H9 (cell line): Measurements from ENCODE around the gene TEX48. TPM values are rescaled to one million over a fixed set of nuclear protein-coding genes. Genes with fewer than 3 reads are reported as not detected.

ENCODE experiments used
- DNase-seq: peaks from one replicate; pipeline ENCODE4 v3.0.0-alpha.2; 2017
- H2AFZ ChIP-seq: one replicate; pipeline ENCODE4 v1.6.1; 2013; ENCODE audit warnings: mild to moderate bottlenecking, low read length, control low read depth, moderate library complexity
- H2AK5ac ChIP-seq: 2 replicates; pipeline ENCODE4 v1.6.1; 2013; ENCODE audit warnings: low read length, control low read depth, mixed read lengths; ENCODE audit not compliant: insufficient read length
- H2BK120ac ChIP-seq: one replicate; pipeline ENCODE4 v1.6.1; 2013; ENCODE audit warnings: low read depth, mild to moderate bottlenecking, low read length, control low read depth, inconsistent platforms; ENCODE audit not compliant: poor library complexity, severe bottlenecking
- H2BK12ac ChIP-seq: 2 replicates; pipeline ENCODE4 v1.6.1; 2013; ENCODE audit warnings: low read length, control low read depth, mixed read lengths, low read depth; ENCODE audit not compliant: insufficient read length
- H2BK15ac ChIP-seq: 2 replicates; pipeline ENCODE4 v1.6.1; 2013; ENCODE audit warnings: low read depth, low read length, control low read depth
- H2BK20ac ChIP-seq: one replicate; pipeline ENCODE4 v1.6.1; 2013; ENCODE audit warnings: low read depth, mild to moderate bottlenecking, low read length, control low read depth, inconsistent platforms; ENCODE audit not compliant: poor library complexity, severe bottlenecking
- H2BK5ac ChIP-seq: 2 replicates; pipeline ENCODE4 v1.6.1; 2013; ENCODE audit warnings: low read length, control low read depth, mixed read lengths; ENCODE audit not compliant: insufficient read length
- H3K14ac ChIP-seq: 2 replicates; pipeline ENCODE4 v1.6.1; 2013; ENCODE audit warnings: low read length, control low read depth; ENCODE audit not compliant: insufficient read depth
- H3K18ac ChIP-seq: 2 replicates; pipeline ENCODE4 v1.6.1; 2013; ENCODE audit warnings: low read depth, mild to moderate bottlenecking, mixed read lengths, low read length, control low read depth; ENCODE audit not compliant: insufficient read length
- H3K23ac ChIP-seq: 2 replicates; pipeline ENCODE4 v1.6.1; 2013; ENCODE audit warnings: low read length, control low read depth, mixed read lengths, low read depth; ENCODE audit not compliant: insufficient read length
- H3K23me2 ChIP-seq: 2 replicates; pipeline ENCODE4 v1.6.1; 2013; ENCODE audit warnings: low read depth, mild to moderate bottlenecking, mixed read lengths, low read length, control low read depth; ENCODE audit not compliant: insufficient read length, poor library complexity, severe bottlenecking
- H3K27ac ChIP-seq: 2 replicates; pipeline ENCODE4 v1.5.1; 2013; ENCODE audit warnings: low read length, control low read depth, mixed read lengths, low read depth; ENCODE audit not compliant: insufficient read length
- H3K27me3 ChIP-seq: 2 replicates; pipeline ENCODE4 v1.6.1; 2013; ENCODE audit warnings: low read length, control low read depth, inconsistent platforms; ENCODE audit not compliant: insufficient read depth
- H3K4ac ChIP-seq: 2 replicates; pipeline ENCODE4 v1.6.1; 2013; ENCODE audit warnings: low read depth, mild to moderate bottlenecking, control low read depth, inconsistent platforms, low read length, moderate library complexity
- H3K4me1 ChIP-seq: 2 replicates; pipeline ENCODE4 v1.6.1; 2013; ENCODE audit warnings: low read length, control low read depth, inconsistent platforms; ENCODE audit not compliant: insufficient read depth
- H3K4me2 ChIP-seq: 2 replicates; pipeline ENCODE4 v1.6.1; 2013; ENCODE audit warnings: low read length, control low read depth, mixed read lengths; ENCODE audit not compliant: insufficient read length, insufficient read depth
- H3K56ac ChIP-seq: 2 replicates; pipeline ENCODE4 v1.6.1; 2013; ENCODE audit warnings: low read depth, mild to moderate bottlenecking, mixed read lengths, low read length, control low read depth; ENCODE audit not compliant: insufficient read length
- H3K79me1 ChIP-seq: 2 replicates; pipeline ENCODE4 v1.6.1; 2013; ENCODE audit warnings: low read depth, mild to moderate bottlenecking, moderate library complexity, low read length, control low read depth, inconsistent platforms; ENCODE audit not compliant: insufficient read depth, poor library complexity, severe bottlenecking
- H3K79me2 ChIP-seq: 2 replicates; pipeline ENCODE4 v1.6.1; 2013; ENCODE audit warnings: low read length, control low read depth, inconsistent platforms; ENCODE audit not compliant: insufficient read depth
- H3K9ac ChIP-seq: 2 replicates; pipeline ENCODE4 v1.6.1; 2013; ENCODE audit warnings: low read length, control low read depth, mixed read lengths; ENCODE audit not compliant: insufficient read length; ENCODE audit errors: extremely low read depth
- H3K9me3 ChIP-seq: one replicate; pipeline ENCODE4 v1.6.1; 2013; ENCODE audit warnings: low read depth, low read length, inconsistent platforms; ENCODE audit not compliant: control insufficient read depth
- H3T11ph ChIP-seq: one replicate; pipeline ENCODE4 v1.6.1; 2013; ENCODE audit warnings: mild to moderate bottlenecking, low read length, control low read depth, inconsistent platforms
- H4K20me1 ChIP-seq: one replicate; pipeline ENCODE4 v1.6.1; 2013; ENCODE audit not compliant: control insufficient read depth, insufficient read length, insufficient read depth
- H4K5ac ChIP-seq: 2 replicates; pipeline ENCODE4 v1.6.1; 2013; ENCODE audit warnings: low read depth, mild to moderate bottlenecking, mixed read lengths, low read length, control low read depth; ENCODE audit not compliant: insufficient read length
- H4K8ac ChIP-seq: replicated peaks from 2 replicates; pipeline ENCODE4 v1.6.1; 2013; ENCODE audit warnings: low read length, control low read depth, mixed read lengths, low read depth; ENCODE audit not compliant: insufficient read length
- H4K91ac ChIP-seq: 2 replicates; pipeline ENCODE4 v1.6.1; 2013; ENCODE audit warnings: low read depth, mild to moderate bottlenecking, moderate library complexity, mixed read lengths, low read length, control low read depth; ENCODE audit not compliant: insufficient read length
- H3K27ac Mint-ChIP-seq, 3 experiments: 2 replicates in 2 of 3; 3 replicates in 1 of 3; pipeline ENCODE4 v1.8.0; 2020 to 2021; ENCODE audit warnings: mixed read lengths in 3 of 3, mild to moderate bottlenecking in 1 of 3, moderate library complexity in 1 of 3
- H3K27me3 Mint-ChIP-seq: 2 replicates; pipeline ENCODE4 v1.8.0; 2021; ENCODE audit warnings: low read depth, mild to moderate bottlenecking, moderate library complexity, mixed read lengths
- H3K36me3 Mint-ChIP-seq, 3 experiments: 2 replicates in 2 of 3; 3 replicates in 1 of 3; pipeline ENCODE4 v1.8.0; 2020 to 2021; ENCODE audit warnings: low read depth in 3 of 3, mixed read lengths in 3 of 3; ENCODE audit not compliant: insufficient read depth in 1 of 3
- H3K4me1 Mint-ChIP-seq, 2 experiments: 2 replicates each; pipeline ENCODE4 v1.8.0; 2020; ENCODE audit warnings: mixed read lengths in 2 of 2
- H3K4me3 Mint-ChIP-seq, 2 experiments: 2 replicates in 1 of 2; 3 replicates in 1 of 2; pipeline ENCODE4 v1.8.0; 2020 to 2021; ENCODE audit warnings: mild to moderate bottlenecking in 2 of 2, mixed read lengths in 2 of 2, moderate library complexity in 1 of 2
- H3K9me3 Mint-ChIP-seq, 2 experiments: 2 replicates in 1 of 2; 3 replicates in 1 of 2; pipeline ENCODE4 v1.8.0; 2020; ENCODE audit warnings: mild to moderate bottlenecking in 2 of 2, mixed read lengths in 2 of 2, moderate library complexity in 1 of 2
- CTCF ChIP-seq: fragments of 200-600 bp; sonication (generic); conservative IDR thresholded peaks from 3 replicates; pipeline ENCODE4 v1.8.0; 2021; ENCODE audit warnings: antibody characterized with exemption, mild to moderate bottlenecking
- total RNA-seq: library from RNA; stranded (reverse); gene quantifications from 2 replicates; pipeline ENCODE4 v1.2.1, GENCODE V29; 2021

The TEX48 gene
- total RNA-seq, 1 experiment from 2014 or later: not detected

DNA sequence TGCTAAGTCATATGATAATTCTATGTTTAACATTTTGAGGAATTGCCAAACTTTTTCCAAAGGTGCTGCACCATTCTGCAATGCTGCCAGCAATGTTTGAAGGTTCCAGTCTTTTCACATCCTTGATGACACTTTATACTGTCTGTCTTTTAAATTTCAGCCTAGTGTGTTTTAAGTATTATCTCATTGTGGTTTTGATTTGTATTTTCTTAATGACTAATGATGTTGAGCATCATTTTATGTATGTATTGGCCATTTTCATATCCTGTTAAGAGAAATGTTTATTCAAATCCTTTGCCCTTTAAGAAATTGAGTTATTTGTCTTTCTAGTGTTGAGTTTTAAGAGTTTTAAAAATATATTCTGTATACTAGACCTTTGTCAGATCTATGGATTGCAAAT, 5.0 kb upstream of the TEX48 start:
- H3K4me1 ChIP-seq: no peaks in the 10 kb centered on the region

More for the DNA sequence above, 5.0 kb upstream of the TEX48 start:
- H4K8ac ChIP-seq: no peak overlapping the region
- no peak overlapping the region for H2AFZ ChIP-seq
- H2BK15ac ChIP-seq: no peak overlapping the region
- no peak for TF ChIP-seq CTCF
- H4K20me1 ChIP-seq: no peaks in the 10 kb centered on the region
- Mint-ChIP-seq H3K27ac (no peak overlapping the region), H3K36me3 (no peaks in the 10 kb centered on the region), H3K4me3 (no peak overlapping the region), H3K27me3 (peaks cover 30% of the 10 kb centered on the region), H3K4me1 (peaks cover 10 to 22% of the 10 kb centered on the region in 2 experiments), H3K9me3 (no peaks in the 10 kb centered on the region)
- H3K9me3 ChIP-seq: no peaks in the 10 kb centered on the region
- no peak overlapping the region for H3K27ac ChIP-seq
- no peak overlapping the region for H3K14ac ChIP-seq
- H3K4ac ChIP-seq: no peak overlapping the region
- H2BK5ac ChIP-seq: no peak overlapping the region
- no peak overlapping the region for H4K91ac ChIP-seq
- H3K23me2 ChIP-seq: no peaks in the 10 kb centered on the region
- no peak overlapping the region for H3T11ph ChIP-seq
- H2BK20ac ChIP-seq: no peak overlapping the region
- H3K18ac ChIP-seq: no peak overlapping the region
- no peak overlapping the region for H3K9ac ChIP-seq
- H4K5ac ChIP-seq: no peak overlapping the region
- no peak overlapping the region for H2AK5ac ChIP-seq
- no peak overlapping the region for H3K4me2 ChIP-seq
- no peak overlapping the region for H3K56ac ChIP-seq
- H3K27me3 ChIP-seq: no peaks in the 10 kb centered on the region; the same call in 1 of the 2 replicates
- no peaks in the 10 kb centered on the region for H3K79me1 ChIP-seq
- H2BK12ac ChIP-seq: no peak overlapping the region
- H2BK120ac ChIP-seq: no peak overlapping the region
- H3K79me2 ChIP-seq: no peaks in the 10 kb centered on the region
- H3K23ac ChIP-seq: no peak overlapping the region
- no peak for DNase-seq
